Uterus (tissue), 4 donors: ENCODE measurements around the gene ASB2. TPM values are rescaled to one million over a fixed set of nuclear protein-coding genes. Genes with fewer than 3 reads are reported as not detected.

Experiments used
- DNase-seq, 2 donors: peaks; one replicate each; pipeline ENCODE4 v3.0.0-alpha.2; 2019 to 2020
- H3K27ac ChIP-seq, 2 donors: fragments of 200-600 bp; sonication (generic); 1 replicate in 1 of 2; 2 replicates in 1 of 2; pipeline ENCODE4 v1.5.1; 2016 to 2018
- H3K27me3 ChIP-seq, 2 donors: fragments of 200-600 bp; sonication (generic); one replicate each; pipeline ENCODE4 v1.5.1; 2018 to 2019; ENCODE audit warnings: control low read depth in 1 of 2
- H3K36me3 ChIP-seq, 2 donors: fragments of 200-600 bp; sonication (generic); one replicate each; pipeline ENCODE4 v1.5.1; 2019; ENCODE audit warnings: control low read depth in 1 of 2
- H3K4me1 ChIP-seq, 2 donors: fragments of 200-600 bp; sonication (generic); one replicate each; pipeline ENCODE4 v1.5.1; 2018 to 2019; ENCODE audit warnings: control low read depth in 1 of 2
- H3K4me3 ChIP-seq, 2 donors: fragments of 200-600 bp; sonication (generic); 1 replicate in 1 of 2; 2 replicates in 1 of 2; pipeline ENCODE4 v1.5.1; 2018 to 2019; ENCODE audit warnings: mild to moderate bottlenecking in 1 of 2
- H3K9me3 ChIP-seq, 2 donors: fragments of 200-600 bp; sonication (generic); one replicate each; pipeline ENCODE4 v1.5.1; 2019; ENCODE audit warnings: control low read depth in 1 of 2
- CTCF ChIP-seq, 4 experiments: fragments of 200-600 bp in 2 of 4; fragments of 450-650 bp in 2 of 4; sonication (generic) in 2 of 4; IDR thresholded peaks; one replicate each; pipeline ENCODE4 v1.5.1; 2016 to 2019; ENCODE audit warnings: antibody characterized with exemption in 4 of 4, mild to moderate bottlenecking in 2 of 4, moderate library complexity in 1 of 4
- POLR2A ChIP-seq, 2 donors: fragments of 450-650 bp; IDR thresholded peaks; one replicate each; pipeline ENCODE4 v1.6.1; 2016; ENCODE audit warnings: antibody characterized with exemption in 2 of 2, mild to moderate bottlenecking in 1 of 2, moderate library complexity in 1 of 2
- intact Hi-C: fragments of 100-400 bp; cut with DNase I; formaldehyde crosslinking; loops from one replicate; pipeline ENCODE4 v1.15.1; 2023; ENCODE audit warnings: low total_unique reads
- total RNA-seq, 4 donors: library from RNA; depleted of rRNA in 3 of 4; stranded (reverse); fragments of >200 nt in 3 of 4; gene quantifications; one replicate each; pipeline versions ENCODE4 v1.1.0 to v1.2.4, GENCODE V29; 2014 to 2023
- donor health status: DM: yes; HTN: yes; CAD: no.

Gene ASB2
- total RNA-seq, 4 donors from 2014 or later = 11.8 to 84.1 (median 21.0) TPM

DNA sequence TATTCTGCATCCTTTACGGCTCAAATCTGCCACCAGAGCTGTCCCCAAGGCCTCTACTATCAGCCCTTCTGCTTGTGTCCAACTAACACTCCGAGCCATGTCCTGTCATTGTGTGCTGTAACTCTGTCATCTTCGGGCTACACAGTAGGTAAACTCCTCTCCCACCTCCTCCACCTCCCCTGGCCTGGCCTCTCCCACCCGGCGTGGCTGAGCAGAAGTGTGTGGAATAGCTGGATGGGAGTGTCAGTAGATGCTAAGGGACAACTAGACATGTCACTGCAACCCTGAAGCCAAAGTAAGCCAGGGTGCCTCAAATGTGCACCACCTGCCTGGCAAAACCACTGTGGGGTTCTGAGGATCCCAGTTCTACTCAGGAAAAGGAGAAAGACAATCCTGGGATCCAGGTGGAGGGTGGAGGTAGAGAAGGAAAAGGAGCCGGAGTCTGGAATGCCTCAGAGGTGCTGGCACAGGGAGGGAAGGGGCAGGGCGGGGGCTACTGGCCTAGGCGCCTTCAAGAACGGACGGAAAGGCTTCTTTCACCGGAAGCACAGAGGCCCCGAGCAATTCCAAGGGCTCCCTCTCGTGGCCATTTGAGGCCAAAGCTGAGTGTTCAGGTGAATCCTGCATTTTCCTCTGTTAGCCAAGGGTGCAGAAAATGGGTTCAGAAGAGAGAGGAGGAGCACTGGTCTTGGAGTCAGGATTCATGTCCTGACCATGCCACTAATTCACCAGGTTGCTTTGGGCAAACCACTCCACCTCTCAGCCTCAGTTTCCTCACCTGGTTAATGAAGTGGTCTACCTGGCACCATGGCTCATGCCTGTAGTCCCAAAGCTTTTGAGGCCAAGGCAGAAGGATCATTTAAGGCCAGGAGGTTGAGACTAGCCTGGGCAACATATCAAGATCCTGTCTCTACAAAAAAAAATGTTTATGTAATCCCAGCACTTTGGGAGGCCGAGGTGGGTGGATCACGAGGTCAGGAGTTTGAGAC, 69.7 kb downstream of the ASB2 start:
- H3K9me3 ChIP-seq = no peaks in the 10 kb centered on the region
- H3K36me3 ChIP-seq = no peaks in the 10 kb centered on the region
- no peak for TF ChIP-seq POLR2A (IDR thresholded peaks at IDR 0.05)
- peak; percentile 54 to 67 (median 54) for TF ChIP-seq CTCF (IDR thresholded peaks at IDR 0.05)
- no peaks in the 10 kb centered on the region for H3K4me1 ChIP-seq
- no peak overlapping the region for H3K4me3 ChIP-seq
- intact Hi-C loops = loop anchor here (5.0 kb wide), 1 partner anchor 249 kb away; no protein-coding TSS in a partner anchor
- no peak overlapping the region for H3K27ac ChIP-seq
- peak; percentile 45 to 54 for DNase-seq
- H3K27me3 ChIP-seq = no peaks in the 10 kb centered on the region

GRCh38 chr14:93905623-93906022, 70.7 kb downstream of the ASB2 start:
- intact Hi-C loops = loop anchor here (5.0 kb wide), 1 partner anchor 248 kb away; no protein-coding TSS in a partner anchor
- Histone ChIP-seq H3K4me1 (no peaks in the 10 kb centered on the region), H3K27me3 (no peaks in the 10 kb centered on the region), H3K36me3 (no peaks in the 10 kb centered on the region), H3K27ac (no peak overlapping the region), H3K4me3 (no peak overlapping the region), H3K9me3 (no peaks in the 10 kb centered on the region)
- TF ChIP-seq POLR2A (IDR thresholded peaks at IDR 0.05) (no peak), CTCF (IDR thresholded peaks at IDR 0.05) (no peak)
- DNase-seq = no peak

DNA sequence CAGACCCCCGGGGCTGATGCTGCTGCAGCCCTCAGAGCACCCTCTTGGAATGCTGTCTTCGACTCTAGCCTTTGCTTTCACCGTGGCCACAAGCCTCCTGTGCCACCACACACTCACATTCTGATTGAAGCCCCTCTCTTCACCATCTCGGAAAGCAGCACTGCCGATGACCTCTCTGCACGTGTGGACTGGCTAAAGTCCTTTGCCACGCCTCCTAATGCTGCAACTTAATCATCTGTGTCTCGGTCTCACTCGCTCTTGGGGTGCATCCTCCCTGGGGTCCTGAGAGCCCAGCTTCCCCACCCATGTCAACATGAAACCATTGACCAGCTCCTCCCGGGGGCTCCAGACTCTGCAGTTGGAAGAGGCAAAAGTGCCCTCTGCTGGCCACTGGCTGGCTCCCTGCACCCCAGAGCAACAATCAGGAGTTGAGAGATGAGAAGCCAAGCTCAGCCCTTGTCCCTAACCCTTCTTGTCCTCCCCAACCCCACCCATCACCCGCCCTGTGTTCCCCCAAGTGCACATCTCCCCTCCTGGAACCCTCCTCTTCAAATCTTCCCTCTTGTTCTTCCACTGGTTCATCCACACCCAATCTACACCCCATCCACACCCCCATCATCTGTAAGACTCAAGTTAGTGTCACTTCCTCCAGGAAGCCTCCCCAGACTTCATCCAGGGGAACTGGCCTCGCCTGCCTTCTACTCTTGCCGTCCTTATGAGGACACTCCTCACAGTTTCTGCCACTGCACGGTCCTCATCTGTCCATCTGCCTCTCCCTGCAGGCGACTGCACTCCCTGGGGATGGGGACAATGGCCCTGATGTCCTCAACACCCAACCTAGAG, 72.8 kb downstream of the ASB2 start:
- Histone ChIP-seq H3K4me1 (no peaks in the 10 kb centered on the region), H3K27ac (no peak overlapping the region), H3K4me3 (no peak overlapping the region), H3K9me3 (no peaks in the 10 kb centered on the region), H3K27me3 (no peaks in the 10 kb centered on the region), H3K36me3 (no peaks in the 10 kb centered on the region)
- intact Hi-C loops = no loop called here
- TF ChIP-seq CTCF (IDR thresholded peaks at IDR 0.05) (no peak), POLR2A (IDR thresholded peaks at IDR 0.05) (no peak)
- DNase-seq = no peak

- H3K4me1 ChIP-seq = no peaks in the 10 kb centered on the region
- H3K36me3 ChIP-seq = no peaks in the 10 kb centered on the region
- no peak overlapping the region for H3K27ac ChIP-seq
- H3K4me3 ChIP-seq = no peak overlapping the region
- intact Hi-C loops = no loop called here
- no peaks in the 10 kb centered on the region for H3K9me3 ChIP-seq
- DNase-seq = no peak
- no peaks in the 10 kb centered on the region for H3K27me3 ChIP-seq
- TF ChIP-seq CTCF (IDR thresholded peaks at IDR 0.05) (no peak), POLR2A (IDR thresholded peaks at IDR 0.05) (no peak)
Observed at GRCh38 chr14:93902619-93903307, 73.6 kb downstream of the ASB2 start.
